Loucy (cell line): ENCODE results near the gene PPP3CA.

Experiments used
- H2AFZ ChIP-seq: fragments of 200-600 bp; sonication (generic); 2 replicates; pipeline ENCODE4 v1.6.0; 2016; ENCODE audit warnings: antibody characterized with exemption, mild to moderate bottlenecking, low read length, moderate library complexity
- H3F3A ChIP-seq: fragments of 200-600 bp; 2 replicates; pipeline ENCODE4 v1.6.0; 2016; ENCODE audit warnings: antibody characterized with exemption, low read depth, mild to moderate bottlenecking
- H3K27me3 ChIP-seq: fragments of 200-600 bp; sonication (generic); 2 replicates; pipeline ENCODE4 v1.6.1; 2014; ENCODE audit warnings: low read length, mild to moderate bottlenecking; ENCODE audit not compliant: insufficient read depth, poor library complexity, severe bottlenecking
- H3K36me3 ChIP-seq: fragments of 200-600 bp; sonication (generic); 2 replicates; pipeline ENCODE4 v1.6.1; 2016; ENCODE audit warnings: low read length; ENCODE audit not compliant: insufficient read depth
- H3K4me1 ChIP-seq: fragments of 200-600 bp; sonication (generic); 2 replicates; pipeline ENCODE4 v1.5.1; 2014; ENCODE audit warnings: low read length, mild to moderate bottlenecking; ENCODE audit not compliant: insufficient read depth, poor library complexity, severe bottlenecking
- H3K4me2 ChIP-seq: fragments of 200-600 bp; sonication (generic); 2 replicates; pipeline ENCODE4 v1.6.0; 2014; ENCODE audit warnings: antibody characterized with exemption, low read length, low read depth, mild to moderate bottlenecking; ENCODE audit not compliant: poor library complexity, severe bottlenecking
- H3K4me3 ChIP-seq: fragments of 200-600 bp; sonication (generic); 2 replicates; pipeline ENCODE4 v1.5.1; 2014; ENCODE audit warnings: low read length, mild to moderate bottlenecking, mixed read lengths; ENCODE audit not compliant: poor library complexity, severe bottlenecking
- H3K79me2 ChIP-seq: fragments of 200-600 bp; sonication (generic); 2 replicates; pipeline ENCODE4 v1.6.1; 2014; ENCODE audit warnings: low read length; ENCODE audit not compliant: insufficient read depth
- H3K9ac ChIP-seq: fragments of 200-600 bp; sonication (generic); 2 replicates; pipeline ENCODE4 v1.6.0; 2014; ENCODE audit warnings: mild to moderate bottlenecking, low read depth, low read length, moderate library complexity; ENCODE audit not compliant: poor library complexity, severe bottlenecking
- H3K9me2 ChIP-seq: fragments of 200-600 bp; sonication (generic); replicated peaks from 2 replicates; pipeline ENCODE4 v1.6.1; 2016; ENCODE audit warnings: low read depth, low read length, mixed read lengths
- H3K9me3 ChIP-seq: fragments of 200-600 bp; sonication (generic); 2 replicates; pipeline ENCODE4 v1.6.1; 2014; ENCODE audit warnings: mild to moderate bottlenecking, antibody characterized with exemption, low read length, low read depth; ENCODE audit not compliant: insufficient read depth
- H4K20me1 ChIP-seq: fragments of 200-600 bp; sonication (generic); 2 replicates; pipeline ENCODE4 v1.6.0; 2014; ENCODE audit warnings: antibody characterized with exemption, low read length, mild to moderate bottlenecking; ENCODE audit not compliant: insufficient read depth, poor library complexity, severe bottlenecking
- CTCF ChIP-seq: fragments of 200-600 bp; sonication (generic); conservative IDR thresholded peaks from 2 replicates; pipeline ENCODE4 v1.5.1; 2014; ENCODE audit warnings: mild to moderate bottlenecking, antibody characterized with exemption, low read length
- EZH2phosphoT487 ChIP-seq: fragments of 200-600 bp; IDR thresholded peaks from 2 replicates; pipeline ENCODE4 v1.6.1; 2018; ENCODE audit warnings: antibody characterized with exemption, mild to moderate bottlenecking, moderate library complexity, borderline replicate concordance

Gene PPP3CA

DNA sequence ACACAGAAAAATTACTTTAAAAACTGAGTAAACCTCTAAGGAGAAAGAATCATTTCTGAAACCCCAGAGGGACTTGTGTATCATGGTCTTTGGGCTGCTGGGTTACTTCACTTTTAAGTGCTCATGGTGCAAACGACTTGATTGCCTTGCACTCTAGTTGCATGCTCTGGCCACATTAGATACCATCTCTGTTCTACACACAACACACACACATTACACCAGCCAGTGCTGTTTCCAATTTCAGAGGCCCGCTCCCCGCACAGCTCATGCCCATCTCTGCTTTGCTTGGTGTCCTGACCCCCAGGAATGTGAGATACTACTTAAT is 2.1 kb downstream of the PPP3CA start:
- H2AFZ ChIP-seq: peak overlapping the region; percentile 54
- H3K36me3 ChIP-seq: no peaks in the 10 kb centered on the region
- no peaks in the 10 kb centered on the region for H3K9me3 ChIP-seq
- peak overlapping the region; percentile 80 for H3K9ac ChIP-seq
- H3K4me3 ChIP-seq: peak overlapping the region; percentile 86
- H3K79me2 ChIP-seq: peaks cover 55% of the 10 kb centered on the region
- peaks cover 11% of the 10 kb centered on the region; the same call in 1 of the 2 replicates for H3F3A ChIP-seq
- H3K9me2 ChIP-seq: no peaks in the 10 kb centered on the region
- TF ChIP-seq CTCF (no peak), EZH2phosphoT487 (no peak)
- no peaks in the 10 kb centered on the region for H3K27me3 ChIP-seq
- H3K4me2 ChIP-seq: peak overlapping the region; percentile 91
- H3K4me1 ChIP-seq: peaks cover 43% of the 10 kb centered on the region
- peaks cover 44% of the 10 kb centered on the region for H4K20me1 ChIP-seq

- Histone ChIP-seq H3K9ac (no peak overlapping the region), H3K4me2 (no peak overlapping the region), H3F3A (no peaks in the 10 kb centered on the region), H3K4me1 (peaks cover 58% of the 10 kb centered on the region), H3K79me2 (peaks cover 90% of the 10 kb centered on the region), H4K20me1 (peaks cover 55% of the 10 kb centered on the region), H3K9me3 (no peaks in the 10 kb centered on the region), H3K9me2 (no peaks in the 10 kb centered on the region), H3K36me3 (no peaks in the 10 kb centered on the region), H3K4me3 (no peak overlapping the region), H2AFZ (no peak overlapping the region), H3K27me3 (no peaks in the 10 kb centered on the region)
- TF ChIP-seq CTCF (no peak), EZH2phosphoT487 (no peak)
These were observed 8.0 kb downstream of the PPP3CA start for GRCh38 chr4:101339332-101339731.

- Histone ChIP-seq H4K20me1 (peaks cover 45% of the 10 kb centered on the region), H3K4me1 (peaks cover 45% of the 10 kb centered on the region), H3K4me2 (peak overlapping the region; percentile 4), H2AFZ (no peak overlapping the region), H3K9ac (no peak overlapping the region), H3F3A (no peaks in the 10 kb centered on the region), H3K79me2 (peaks cover 81% of the 10 kb centered on the region), H3K9me2 (no peaks in the 10 kb centered on the region), H3K27me3 (no peaks in the 10 kb centered on the region), H3K4me3 (no peak overlapping the region), H3K36me3 (no peaks in the 10 kb centered on the region), H3K9me3 (no peaks in the 10 kb centered on the region)
- TF ChIP-seq EZH2phosphoT487 (no peak), CTCF (no peak)
These were observed 9.6 kb downstream of the PPP3CA start for GRCh38 chr4:101337688-101338087.
